ENCODE results near the gene NYAP2.

Gene NYAP2

GRCh38 chr2:225487878-225488416, 88.4 kb downstream of the NYAP2 start:
- DNase-seq: no peak

GRCh38 chr2:225488743-225489142, 89.2 kb downstream of the NYAP2 start:
- no peak for DNase-seq

- DNase-seq: no peak
Measured at GRCh38 chr2:225493420-225494099, 94.0 kb downstream of the NYAP2 start.

- DNase-seq: no peak
Measured at GRCh38 chr2:225494100-225494459, 94.6 kb downstream of the NYAP2 start.

GRCh38 chr2:225495706-225496105, 96.2 kb downstream of the NYAP2 start:
- no peak for DNase-seq

- no peak for DNase-seq
Measured at GRCh38 chr2:225496568-225496967, 97.1 kb downstream of the NYAP2 start.

- DNase-seq: no peak
Measured at GRCh38 chr2:225497166-225497565, 97.7 kb downstream of the NYAP2 start.

- DNase-seq: no peak
Measured at GRCh38 chr2:225501022-225501421, 101.5 kb downstream of the NYAP2 start.

- DNase-seq: no peak
Measured at GRCh38 chr2:225502971-225503370, 103.5 kb downstream of the NYAP2 start.

- DNase-seq: no peak
Measured at GRCh38 chr2:225510796-225511195, 111.3 kb downstream of the NYAP2 start.

- no peak for DNase-seq
Measured at GRCh38 chr2:225512469-225512868, 113.0 kb downstream of the NYAP2 start.

GRCh38 chr2:225512876-225513540, 113.5 kb downstream of the NYAP2 start:
- no peak for DNase-seq

GRCh38 chr2:225515033-225515432, 115.5 kb downstream of the NYAP2 start:
- no peak for DNase-seq

- no peak for DNase-seq
Measured at GRCh38 chr2:225526760-225527390, 127.4 kb downstream of the NYAP2 start.

GRCh38 chr2:225531559-225531958, 132.0 kb downstream of the NYAP2 start:
- no peak for DNase-seq

- no peak for DNase-seq
Measured at GRCh38 chr2:225532096-225532495, 132.6 kb downstream of the NYAP2 start.

GRCh38 chr2:225534037-225534436, 134.5 kb downstream of the NYAP2 start:
- no peak for DNase-seq

- DNase-seq: no peak
Measured at GRCh38 chr2:225534697-225535096, 135.2 kb downstream of the NYAP2 start.

GRCh38 chr2:225536036-225536435, 136.5 kb downstream of the NYAP2 start:
- DNase-seq: no peak

GRCh38 chr2:225543626-225544025, 144.1 kb downstream of the NYAP2 start:
- no peak for DNase-seq

- no peak for DNase-seq
Measured at GRCh38 chr2:225556461-225556860, 157.0 kb downstream of the NYAP2 start.

GRCh38 chr2:225558399-225559071, 159.0 kb downstream of the NYAP2 start:
- DNase-seq: no peak

- no peak for DNase-seq
Measured at GRCh38 chr2:225559072-225559415, 159.5 kb downstream of the NYAP2 start.
